ENCODE data around the gene LINGO1. TPM values are rescaled to one million over a fixed set of nuclear protein-coding genes. Genes with fewer than 3 reads are reported as not detected.

Gene LINGO1
- total RNA-seq, 2 experiments from 2014 or later, result not detected

GRCh38 chr15:77569729-77570125 lies 63.0 kb downstream of the LINGO1 start:
- Mint-ChIP-seq H3K27me3 (no peaks in the 10 kb centered on the region), H3K4me3 (no peak overlapping the region), H3K27ac (no peak overlapping the region), H3K9me3 (no peaks in the 10 kb centered on the region), H3K4me1 (no peaks in the 10 kb centered on the region), H3K36me3 (ENCODE audit: low read depth) (no peaks in the 10 kb centered on the region)
- CTCF ChIA-PET, result no interaction called here
- POLR2A ChIA-PET, result no interaction called here
- DNase-seq, result no peak

DNA sequence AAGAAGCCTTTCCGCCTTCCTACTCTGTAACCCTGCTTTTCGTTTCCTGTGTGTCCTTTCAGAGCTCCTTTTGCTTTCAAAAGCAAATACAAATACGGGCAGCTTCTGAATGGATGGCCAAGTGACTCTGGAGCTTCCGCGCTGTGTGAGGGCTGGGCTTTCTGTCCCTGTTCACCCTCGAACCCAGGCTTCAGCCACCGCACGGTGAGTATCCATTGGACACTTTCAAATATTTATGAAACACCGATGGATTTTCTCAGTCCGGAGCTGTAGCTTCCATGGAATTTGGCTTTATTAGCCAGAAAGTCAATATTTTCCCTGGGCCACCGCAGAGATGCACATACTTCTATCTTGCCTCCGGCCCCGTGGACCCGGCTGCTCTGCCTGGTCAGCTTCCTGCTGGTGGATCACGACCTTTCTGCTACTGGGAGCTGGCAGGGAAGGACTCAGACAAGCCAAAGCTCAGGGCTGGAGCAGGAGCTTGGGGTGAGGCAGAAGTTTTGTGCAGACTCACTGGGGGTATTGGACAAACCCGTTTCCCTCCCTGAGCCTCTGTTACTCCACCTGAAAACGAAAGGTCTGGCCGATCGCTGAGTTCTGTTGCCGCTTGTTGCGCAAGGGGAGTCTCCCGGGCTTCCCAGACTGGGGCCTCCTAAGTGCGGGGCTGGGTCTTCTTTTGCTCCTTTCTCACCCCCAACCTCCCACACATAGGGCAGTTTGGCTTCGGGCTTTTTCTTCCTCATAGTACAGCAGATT lies 63.6 kb downstream of the LINGO1 start:
- no peak overlapping the region for H3K27ac Mint-ChIP-seq
- POLR2A ChIA-PET, result no interaction called here
- H3K4me1 Mint-ChIP-seq, result no peaks in the 10 kb centered on the region
- no peaks in the 10 kb centered on the region for H3K27me3 Mint-ChIP-seq
- no peaks in the 10 kb centered on the region for H3K9me3 Mint-ChIP-seq
- H3K36me3 Mint-ChIP-seq (ENCODE audit: low read depth), result no peaks in the 10 kb centered on the region
- no peak for DNase-seq
- CTCF ChIA-PET, result interaction anchor here (1.0 kb wide), 1 partner anchor 26 kb away, joined by 4 read pairs; no protein-coding TSS in a partner anchor
- no peak overlapping the region for H3K4me3 Mint-ChIP-seq

- Mint-ChIP-seq H3K27me3 (no peaks in the 10 kb centered on the region), H3K36me3 (ENCODE audit: low read depth) (no peaks in the 10 kb centered on the region), H3K9me3 (no peaks in the 10 kb centered on the region), H3K4me3 (no peak overlapping the region), H3K27ac (no peak overlapping the region), H3K4me1 (no peaks in the 10 kb centered on the region)
- POLR2A ChIA-PET, result no interaction called here
- DNase-seq, result no peak
- CTCF ChIA-PET, result interaction anchor here (1.0 kb wide), 1 partner anchor 25 kb away, joined by 4 read pairs; no protein-coding TSS in a partner anchor
Measured at GRCh38 chr15:77568014-77568972, 64.4 kb downstream of the LINGO1 start.

DNA sequence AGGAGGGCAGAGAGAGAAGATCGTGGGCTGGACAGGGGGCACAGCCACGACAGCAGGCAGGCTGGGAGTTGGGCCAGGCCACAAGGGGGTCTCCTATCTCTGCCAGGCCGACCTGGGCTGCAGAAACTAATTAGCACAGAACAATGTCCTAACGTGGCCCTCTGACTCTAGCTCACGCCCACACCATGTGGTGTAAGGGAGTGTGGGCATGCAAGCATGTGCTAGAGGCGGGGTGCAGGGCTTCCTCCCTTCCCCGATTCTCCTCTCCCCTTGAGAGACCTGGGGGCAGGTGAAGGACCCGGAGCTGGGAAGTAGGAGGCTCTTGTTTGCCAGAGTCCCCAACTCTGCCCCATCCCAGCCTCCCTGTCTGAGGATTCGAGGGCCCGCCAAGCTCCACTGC lies 65.5 kb downstream of the LINGO1 start:
- ChIA-PET POLR2A (no interaction called here), CTCF (no interaction called here)
- Mint-ChIP-seq H3K27me3 (no peaks in the 10 kb centered on the region), H3K27ac (no peak overlapping the region), H3K36me3 (ENCODE audit: low read depth) (no peaks in the 10 kb centered on the region), H3K4me3 (no peak overlapping the region), H3K9me3 (no peaks in the 10 kb centered on the region), H3K4me1 (no peaks in the 10 kb centered on the region)
- DNase-seq, result no peak

- no peaks in the 10 kb centered on the region for H3K36me3 Mint-ChIP-seq (ENCODE audit: low read depth)
- POLR2A ChIA-PET, result no interaction called here
- no peak for DNase-seq
- H3K4me3 Mint-ChIP-seq, result no peak overlapping the region
- no peaks in the 10 kb centered on the region for H3K9me3 Mint-ChIP-seq
- no peaks in the 10 kb centered on the region for H3K4me1 Mint-ChIP-seq
- CTCF ChIA-PET, result interaction anchor here (0.9 kb wide), 1 partner anchor 22 kb away, joined by 3 read pairs; no protein-coding TSS in a partner anchor
- H3K27ac Mint-ChIP-seq, result no peak overlapping the region
- no peaks in the 10 kb centered on the region for H3K27me3 Mint-ChIP-seq
Measured at GRCh38 chr15:77566092-77566491, 66.6 kb downstream of the LINGO1 start.

DNA sequence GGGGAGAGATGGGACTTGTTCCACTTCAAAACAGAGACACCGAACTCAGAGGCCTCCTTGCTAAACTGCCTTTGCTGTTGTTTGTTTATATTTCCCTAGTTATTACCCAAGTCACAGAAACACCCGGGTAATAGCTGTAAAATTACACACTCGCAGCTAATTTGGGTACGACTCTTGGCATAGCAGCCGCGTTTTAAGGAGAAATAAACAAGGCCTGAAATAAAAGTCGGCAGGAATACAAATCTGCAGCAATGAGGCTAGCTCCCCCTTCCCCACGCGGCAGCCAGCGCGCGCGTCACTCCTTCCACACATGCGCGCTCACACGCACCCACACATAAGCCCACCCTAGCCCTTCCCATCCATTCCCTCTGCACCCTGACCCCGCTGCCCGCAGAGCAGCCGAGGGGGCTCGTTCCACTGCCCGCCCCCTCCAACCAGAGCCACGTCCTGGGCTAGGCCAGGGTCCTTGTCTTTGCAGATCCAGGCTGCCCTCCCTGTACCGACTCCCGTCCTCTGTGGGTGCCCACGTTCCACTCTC lies 67.3 kb downstream of the LINGO1 start:
- POLR2A ChIA-PET, result no interaction called here
- H3K27me3 Mint-ChIP-seq, result no peaks in the 10 kb centered on the region
- H3K36me3 Mint-ChIP-seq (ENCODE audit: low read depth), result no peaks in the 10 kb centered on the region
- H3K4me1 Mint-ChIP-seq, result no peaks in the 10 kb centered on the region
- CTCF ChIA-PET, result interaction anchor here (0.9 kb wide), 1 partner anchor 22 kb away, joined by 3 read pairs; no protein-coding TSS in a partner anchor
- H3K27ac Mint-ChIP-seq, result no peak overlapping the region
- no peak for DNase-seq
- H3K4me3 Mint-ChIP-seq, result no peak overlapping the region
- no peaks in the 10 kb centered on the region for H3K9me3 Mint-ChIP-seq

DNA sequence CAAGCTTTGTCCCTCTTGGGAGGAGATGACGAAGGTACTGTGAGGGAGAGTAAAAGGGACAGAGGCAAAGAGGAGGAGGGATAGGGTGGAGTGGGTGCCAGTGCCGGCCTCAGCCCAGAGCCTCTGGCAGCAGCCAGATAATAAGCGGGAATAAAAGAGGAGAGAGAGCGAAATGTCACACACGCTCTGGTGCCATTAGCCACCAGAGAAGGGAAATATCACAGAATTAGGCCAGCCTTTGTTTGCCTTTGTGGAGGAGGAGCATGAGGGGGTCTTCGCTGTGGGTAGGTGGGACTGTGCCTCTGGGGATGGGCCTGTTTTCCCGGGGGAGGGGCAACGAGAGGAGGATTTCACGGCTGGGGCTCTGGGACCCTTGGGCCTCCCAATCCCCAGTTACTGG lies 67.8 kb downstream of the LINGO1 start:
- CTCF ChIA-PET, result no interaction called here
- H3K4me1 Mint-ChIP-seq, result no peaks in the 10 kb centered on the region

DNA sequence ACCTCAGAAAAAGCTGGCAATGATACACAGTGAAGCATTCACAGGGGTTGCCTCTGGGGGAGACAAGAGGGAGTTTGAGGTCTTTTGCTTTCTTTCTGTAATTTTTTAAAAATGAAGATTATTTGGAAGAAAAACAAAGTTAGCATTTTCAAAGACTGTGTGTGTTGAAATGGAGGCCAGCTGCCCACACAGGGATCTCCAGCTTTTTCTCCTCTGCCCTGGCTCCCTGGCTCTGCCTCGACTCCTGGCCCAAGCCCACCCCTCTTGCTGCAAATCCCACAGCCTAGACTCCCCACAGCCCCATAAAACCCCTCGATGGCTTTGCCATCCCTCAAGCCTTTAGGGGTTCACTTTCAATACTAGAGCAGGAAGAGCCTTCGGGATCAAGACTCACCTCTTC lies 68.4 kb downstream of the LINGO1 start:
- Mint-ChIP-seq H3K27ac (no peak overlapping the region), H3K4me1 (no peaks in the 10 kb centered on the region), H3K4me3 (no peak overlapping the region), H3K36me3 (ENCODE audit: low read depth) (no peaks in the 10 kb centered on the region), H3K27me3 (no peaks in the 10 kb centered on the region), H3K9me3 (no peaks in the 10 kb centered on the region)
- no peak for DNase-seq
- ChIA-PET POLR2A (no interaction called here), CTCF (no interaction called here)

More for the DNA sequence above, 67.8 kb downstream of the LINGO1 start:
- no peak for DNase-seq
- Mint-ChIP-seq H3K36me3 (ENCODE audit: low read depth) (no peaks in the 10 kb centered on the region), H3K4me3 (no peak overlapping the region), H3K27ac (no peak overlapping the region), H3K9me3 (no peaks in the 10 kb centered on the region), H3K27me3 (no peaks in the 10 kb centered on the region)
- POLR2A ChIA-PET, result no interaction called here

- no peaks in the 10 kb centered on the region for H3K4me1 Mint-ChIP-seq
- no peaks in the 10 kb centered on the region for H3K9me3 Mint-ChIP-seq
- H3K4me3 Mint-ChIP-seq, result no peak overlapping the region
- no peaks in the 10 kb centered on the region for H3K27me3 Mint-ChIP-seq
- POLR2A ChIA-PET, result no interaction called here
- no peak overlapping the region for H3K27ac Mint-ChIP-seq
- H3K36me3 Mint-ChIP-seq (ENCODE audit: low read depth), result no peaks in the 10 kb centered on the region
- CTCF ChIA-PET, result no interaction called here
- DNase-seq, result no peak
Measured at GRCh38 chr15:77563623-77564156, 69.0 kb downstream of the LINGO1 start.

Other genes with a start within 250 kb of the LINGO1 start
- 10 to 100 TPM; 20.8 to 23.6 TPM for gene PEAK1, start 212.8 kb downstream of the LINGO1 start, total RNA-seq
- 10 to 100 TPM; 44.0 to 45.1 TPM for gene HMG20A, start 212.0 kb downstream of the LINGO1 start, total RNA-seq